ENCODE results near the gene BASP1.

Gene BASP1

DNA sequence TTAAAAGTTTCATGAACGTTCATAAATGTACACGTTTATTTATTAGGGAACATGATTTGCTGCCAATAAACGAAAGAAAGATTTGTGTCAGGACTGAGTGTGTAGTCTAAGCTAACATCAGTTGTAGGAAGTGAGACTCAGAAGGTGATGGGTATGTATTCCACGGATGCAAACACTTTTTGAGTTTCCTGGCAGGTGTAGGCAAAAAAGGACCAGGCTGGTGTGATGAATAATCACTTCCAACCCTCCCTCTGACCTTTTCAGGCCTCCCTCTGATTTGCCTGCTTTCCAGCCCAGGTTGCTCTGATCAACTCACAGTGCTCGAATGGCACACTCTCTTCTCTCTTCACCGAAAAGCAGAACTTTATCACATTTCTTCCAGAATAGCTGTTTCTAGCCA is 51.8 kb downstream of the BASP1 start:
- Histone ChIP-seq H3K4me3 (replicated peaks; ENCODE audit: insufficient read depth, low read length) (no peak overlapping the region), H3K27ac (replicated peaks) (no peak overlapping the region), H3K27me3 (ENCODE audit: insufficient read depth, poor library complexity, severe bottlenecking) (no peaks in the 10 kb centered on the region)
- no peak for DNase-seq (ENCODE audit: low read depth in 1 of 2, low spot score in 1 of 2)
- TF ChIP-seq, protein P1, sequence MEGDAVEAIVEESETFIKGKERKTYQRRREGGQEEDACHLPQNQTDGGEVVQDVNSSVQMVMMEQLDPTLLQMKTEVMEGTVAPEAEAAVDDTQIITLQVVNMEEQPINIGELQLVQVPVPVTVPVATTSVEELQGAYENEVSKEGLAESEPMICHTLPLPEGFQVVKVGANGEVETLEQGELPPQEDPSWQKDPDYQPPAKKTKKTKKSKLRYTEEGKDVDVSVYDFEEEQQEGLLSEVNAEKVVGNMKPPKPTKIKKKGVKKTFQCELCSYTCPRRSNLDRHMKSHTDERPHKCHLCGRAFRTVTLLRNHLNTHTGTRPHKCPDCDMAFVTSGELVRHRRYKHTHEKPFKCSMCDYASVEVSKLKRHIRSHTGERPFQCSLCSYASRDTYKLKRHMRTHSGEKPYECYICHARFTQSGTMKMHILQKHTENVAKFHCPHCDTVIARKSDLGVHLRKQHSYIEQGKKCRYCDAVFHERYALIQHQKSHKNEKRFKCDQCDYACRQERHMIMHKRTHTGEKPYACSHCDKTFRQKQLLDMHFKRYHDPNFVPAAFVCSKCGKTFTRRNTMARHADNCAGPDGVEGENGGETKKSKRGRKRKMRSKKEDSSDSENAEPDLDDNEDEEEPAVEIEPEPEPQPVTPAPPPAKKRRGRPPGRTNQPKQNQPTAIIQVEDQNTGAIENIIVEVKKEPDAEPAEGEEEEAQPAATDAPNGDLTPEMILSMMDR (IDR thresholded peaks at IDR 0.05; ENCODE audit: insufficient read depth, low read length): no peak
- TF ChIP-seq, protein P2, sequence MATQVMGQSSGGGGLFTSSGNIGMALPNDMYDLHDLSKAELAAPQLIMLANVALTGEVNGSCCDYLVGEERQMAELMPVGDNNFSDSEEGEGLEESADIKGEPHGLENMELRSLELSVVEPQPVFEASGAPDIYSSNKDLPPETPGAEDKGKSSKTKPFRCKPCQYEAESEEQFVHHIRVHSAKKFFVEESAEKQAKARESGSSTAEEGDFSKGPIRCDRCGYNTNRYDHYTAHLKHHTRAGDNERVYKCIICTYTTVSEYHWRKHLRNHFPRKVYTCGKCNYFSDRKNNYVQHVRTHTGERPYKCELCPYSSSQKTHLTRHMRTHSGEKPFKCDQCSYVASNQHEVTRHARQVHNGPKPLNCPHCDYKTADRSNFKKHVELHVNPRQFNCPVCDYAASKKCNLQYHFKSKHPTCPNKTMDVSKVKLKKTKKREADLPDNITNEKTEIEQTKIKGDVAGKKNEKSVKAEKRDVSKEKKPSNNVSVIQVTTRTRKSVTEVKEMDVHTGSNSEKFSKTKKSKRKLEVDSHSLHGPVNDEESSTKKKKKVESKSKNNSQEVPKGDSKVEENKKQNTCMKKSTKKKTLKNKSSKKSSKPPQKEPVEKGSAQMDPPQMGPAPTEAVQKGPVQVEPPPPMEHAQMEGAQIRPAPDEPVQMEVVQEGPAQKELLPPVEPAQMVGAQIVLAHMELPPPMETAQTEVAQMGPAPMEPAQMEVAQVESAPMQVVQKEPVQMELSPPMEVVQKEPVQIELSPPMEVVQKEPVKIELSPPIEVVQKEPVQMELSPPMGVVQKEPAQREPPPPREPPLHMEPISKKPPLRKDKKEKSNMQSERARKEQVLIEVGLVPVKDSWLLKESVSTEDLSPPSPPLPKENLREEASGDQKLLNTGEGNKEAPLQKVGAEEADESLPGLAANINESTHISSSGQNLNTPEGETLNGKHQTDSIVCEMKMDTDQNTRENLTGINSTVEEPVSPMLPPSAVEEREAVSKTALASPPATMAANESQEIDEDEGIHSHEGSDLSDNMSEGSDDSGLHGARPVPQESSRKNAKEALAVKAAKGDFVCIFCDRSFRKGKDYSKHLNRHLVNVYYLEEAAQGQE (IDR thresholded peaks at IDR 0.05; ENCODE audit: insufficient replicate concordance, low read depth): no peak
- TF ChIP-seq POLR2AphosphoS5 (IDR thresholded peaks at IDR 0.05; ENCODE audit: low read depth) (no peak), SPI1 (IDR thresholded peaks at IDR 0.05; ENCODE audit: borderline replicate concordance, low read depth) (no peak), GABPA (IDR thresholded peaks at IDR 0.05; ENCODE audit: low read depth) (no peak)

DNA sequence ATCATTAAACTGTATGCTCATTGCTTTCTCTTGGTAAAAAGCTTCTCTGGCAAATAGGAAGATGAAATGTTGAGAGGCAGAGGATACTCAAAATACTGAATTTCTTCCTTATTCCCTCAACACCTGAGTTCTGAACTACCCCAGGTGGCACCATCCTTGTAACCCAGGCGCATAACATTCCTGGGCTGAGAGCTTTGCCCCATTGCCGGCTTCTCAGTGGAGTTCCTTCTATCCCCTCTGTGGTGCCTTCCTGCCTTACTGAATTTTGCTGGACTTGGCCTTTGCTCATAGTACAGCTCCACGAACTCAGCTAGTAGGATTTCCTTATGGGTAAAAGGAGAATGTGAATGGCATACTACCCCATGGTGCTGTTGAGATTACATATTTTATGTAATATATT is 54.7 kb downstream of the BASP1 start:
- Histone ChIP-seq H3K4me3 (replicated peaks; ENCODE audit: insufficient read depth, low read length) (no peak overlapping the region), H3K27ac (replicated peaks) (no peak overlapping the region), H3K27me3 (ENCODE audit: insufficient read depth, poor library complexity, severe bottlenecking) (no peaks in the 10 kb centered on the region)
- no peak for TF ChIP-seq SPI1 (IDR thresholded peaks at IDR 0.05; ENCODE audit: borderline replicate concordance, low read depth)
- no peak for TF ChIP-seq GABPA (IDR thresholded peaks at IDR 0.05; ENCODE audit: low read depth)
- TF ChIP-seq POLR2AphosphoS5 (IDR thresholded peaks at IDR 0.05; ENCODE audit: low read depth): no peak
- TF ChIP-seq, protein P2 (IDR thresholded peaks at IDR 0.05; ENCODE audit: insufficient replicate concordance, low read depth): no peak
- TF ChIP-seq, protein P1 (IDR thresholded peaks at IDR 0.05; ENCODE audit: insufficient read depth, low read length): no peak
- DNase-seq (ENCODE audit: low read depth in 1 of 2, low spot score in 1 of 2): no peak

DNA sequence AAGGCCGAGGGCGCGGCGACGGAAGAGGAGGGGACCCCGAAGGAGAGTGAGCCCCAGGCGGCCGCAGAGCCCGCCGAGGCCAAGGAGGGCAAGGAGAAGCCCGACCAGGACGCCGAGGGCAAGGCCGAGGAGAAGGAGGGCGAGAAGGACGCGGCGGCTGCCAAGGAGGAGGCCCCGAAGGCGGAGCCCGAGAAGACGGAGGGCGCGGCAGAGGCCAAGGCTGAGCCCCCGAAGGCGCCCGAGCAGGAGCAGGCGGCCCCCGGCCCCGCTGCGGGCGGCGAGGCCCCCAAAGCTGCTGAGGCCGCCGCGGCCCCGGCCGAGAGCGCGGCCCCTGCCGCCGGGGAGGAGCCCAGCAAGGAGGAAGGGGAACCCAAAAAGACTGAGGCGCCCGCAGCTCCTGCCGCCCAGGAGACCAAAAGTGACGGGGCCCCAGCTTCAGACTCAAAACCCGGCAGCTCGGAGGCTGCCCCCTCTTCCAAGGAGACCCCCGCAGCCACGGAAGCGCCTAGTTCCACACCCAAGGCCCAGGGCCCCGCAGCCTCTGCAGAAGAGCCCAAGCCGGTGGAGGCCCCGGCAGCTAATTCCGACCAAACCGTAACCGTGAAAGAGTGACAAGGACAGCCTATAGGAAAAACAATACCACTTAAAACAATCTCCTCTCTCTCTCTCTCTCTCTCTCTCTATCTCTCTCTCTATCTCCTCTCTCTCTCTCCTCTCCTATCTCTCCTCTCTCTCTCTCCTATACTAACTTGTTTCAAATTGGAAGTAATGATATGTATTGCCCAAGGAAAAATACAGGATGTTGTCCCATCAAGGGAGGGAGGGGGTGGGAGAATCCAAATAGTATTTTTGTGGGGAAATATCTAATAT is 58.1 kb downstream of the BASP1 start:
- no peak overlapping the region for H3K27ac ChIP-seq (replicated peaks)
- H3K27me3 ChIP-seq (ENCODE audit: insufficient read depth, poor library complexity, severe bottlenecking): no peaks in the 10 kb centered on the region
- no peak for TF ChIP-seq POLR2AphosphoS5 (IDR thresholded peaks at IDR 0.05; ENCODE audit: low read depth)
- TF ChIP-seq SPI1 (IDR thresholded peaks at IDR 0.05; ENCODE audit: borderline replicate concordance, low read depth): no peak
- DNase-seq (ENCODE audit: low read depth in 1 of 2, low spot score in 1 of 2): no peak
- H3K4me3 ChIP-seq (replicated peaks; ENCODE audit: insufficient read depth, low read length): no peak overlapping the region

DNA sequence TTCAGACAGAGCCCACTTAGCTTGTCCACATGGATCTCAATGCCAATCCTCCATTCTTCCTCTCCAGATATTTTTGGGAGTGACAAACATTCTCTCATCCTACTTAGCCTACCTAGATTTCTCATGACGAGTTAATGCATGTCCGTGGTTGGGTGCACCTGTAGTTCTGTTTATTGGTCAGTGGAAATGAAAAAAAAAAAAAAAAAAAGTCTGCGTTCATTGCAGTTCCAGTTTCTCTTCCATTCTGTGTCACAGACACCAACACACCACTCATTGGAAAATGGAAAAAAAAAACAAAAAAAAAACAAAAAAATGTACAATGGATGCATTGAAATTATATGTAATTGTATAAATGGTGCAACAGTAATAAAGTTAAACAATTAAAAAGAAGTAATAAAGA is 59.0 kb downstream of the BASP1 start:
- H3K27me3 ChIP-seq (ENCODE audit: insufficient read depth, poor library complexity, severe bottlenecking): no peaks in the 10 kb centered on the region
- H3K4me3 ChIP-seq (replicated peaks; ENCODE audit: insufficient read depth, low read length): no peak overlapping the region
- no peak for DNase-seq (ENCODE audit: low read depth in 1 of 2, low spot score in 1 of 2)
- H3K27ac ChIP-seq (replicated peaks): no peak overlapping the region
- TF ChIP-seq POLR2AphosphoS5 (IDR thresholded peaks at IDR 0.05; ENCODE audit: low read depth) (no peak), SPI1 (IDR thresholded peaks at IDR 0.05; ENCODE audit: borderline replicate concordance, low read depth) (no peak), GABPA (IDR thresholded peaks at IDR 0.05; ENCODE audit: low read depth) (no peak)
- TF ChIP-seq, protein P2 (IDR thresholded peaks at IDR 0.05; ENCODE audit: insufficient replicate concordance, low read depth): no peak
- TF ChIP-seq, protein P1 (IDR thresholded peaks at IDR 0.05; ENCODE audit: insufficient read depth, low read length): no peak
